Measurements from ENCODE around the gene TOR1B.

GRCh38 chr9:129786481-129786880 lies 16.5 kb upstream of the TOR1B start:
- TF ChIP-seq LEF1 (IDR thresholded peaks at IDR 0.05; ENCODE audit: borderline replicate concordance) (no peak), FOXA1 (IDR thresholded peaks at IDR 0.05) (no peak), NFRKB (IDR thresholded peaks at IDR 0.05) (no peak), ELF4 (IDR thresholded peaks at IDR 0.05) (no peak), SUZ12 (IDR thresholded peaks at IDR 0.05) (no peak), PKNOX1 (IDR thresholded peaks at IDR 0.05) (no peak), FOXM1 (IDR thresholded peaks at IDR 0.05; ENCODE audit: borderline replicate concordance) (no peak), CTBP1 (IDR thresholded peaks at IDR 0.05; ENCODE audit: borderline replicate concordance) (no peak), SP1 (IDR thresholded peaks at IDR 0.05) (no peak), ZNF384 (IDR thresholded peaks at IDR 0.05) (no peak), HDGF (IDR thresholded peaks at IDR 0.05; ENCODE audit: borderline replicate concordance) (no peak)

All from HEK293T (cell line).